Muscle of back (tissue), 11 donors: ENCODE results near the gene RAP1GAP. TPM values are rescaled to one million over a fixed set of nuclear protein-coding genes. Genes with fewer than 3 reads are reported as not detected.
"Not testable (repeated sequence)": the region's sequence is repeated elsewhere in the genome, so short reads cannot be mapped to it uniquely, and the experiment has no call there.

Source experiments
- DNase-seq, 3 donors: peaks; one replicate each; pipeline versions ENCODE4 v3.0.0 to v3.0.0-alpha.2; 2013
- polyA plus RNA-seq, 10 donors: library from polyadenylated mRNA; unstranded; fragments of 120-200 nt; gene quantifications; one replicate each; pipeline ENCODE4 v1.2.1, GENCODE V29; 2013; ENCODE audit not compliant: insufficient read length in 10 of 10

Gene RAP1GAP
- polyA plus RNA-seq, 10 donors: 1.0 to 4.5 (median 1.5) TPM

- no peak for DNase-seq
These were observed 8.0 kb upstream of the RAP1GAP start for GRCh38 chr1:21677168-21677567.

- DNase-seq: no peak
These were observed 5.8 kb upstream of the RAP1GAP start for GRCh38 chr1:21674957-21675356.

GRCh38 chr1:21673853-21674252 lies 4.7 kb upstream of the RAP1GAP start:
- DNase-seq: not testable (repeated sequence)

GRCh38 chr1:21673277-21673780 lies 4.2 kb upstream of the RAP1GAP start:
- DNase-seq: peak in 2 of 3 donors; percentile 45 to 49

DNA sequence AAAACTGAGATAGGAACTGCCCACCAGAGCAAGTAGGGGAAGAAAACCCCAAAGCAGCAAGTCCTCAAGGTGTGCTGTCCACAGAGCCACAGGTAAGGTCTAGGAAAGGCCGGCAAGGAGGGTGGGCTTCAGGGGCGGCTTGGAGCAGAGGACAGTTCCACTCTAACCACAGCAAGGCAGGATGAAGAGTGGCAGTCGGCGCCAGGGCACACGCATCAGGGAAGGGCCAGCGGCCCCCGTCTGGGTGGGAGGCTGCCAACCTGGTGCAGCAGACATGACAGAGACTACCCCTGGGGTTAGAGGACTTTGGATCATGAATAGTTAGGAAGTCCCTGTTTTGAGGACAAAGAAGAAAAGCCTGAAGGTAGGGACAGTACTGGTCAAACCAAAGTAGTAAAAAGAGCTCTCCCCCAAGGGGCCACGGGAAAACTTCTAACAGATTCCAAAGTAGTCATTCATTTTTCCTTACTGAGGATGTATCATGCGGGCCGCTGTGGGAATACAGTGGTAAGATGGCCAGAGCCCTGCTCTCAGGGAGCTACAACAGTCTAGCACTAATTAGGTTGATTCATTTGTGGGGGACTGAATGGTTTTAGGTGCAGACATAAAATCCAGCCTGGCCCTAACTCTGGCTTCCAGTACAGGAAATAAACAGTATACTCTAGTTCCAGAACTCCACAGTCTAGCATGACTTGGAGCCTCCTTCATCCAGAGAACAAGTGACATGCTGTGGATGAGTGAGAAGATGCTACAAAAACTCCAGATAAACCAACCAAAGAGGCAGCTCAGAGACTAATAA lies 3.5 kb upstream of the RAP1GAP start:
- peak in 1 of 3 donors; percentile 19 for DNase-seq

DNA sequence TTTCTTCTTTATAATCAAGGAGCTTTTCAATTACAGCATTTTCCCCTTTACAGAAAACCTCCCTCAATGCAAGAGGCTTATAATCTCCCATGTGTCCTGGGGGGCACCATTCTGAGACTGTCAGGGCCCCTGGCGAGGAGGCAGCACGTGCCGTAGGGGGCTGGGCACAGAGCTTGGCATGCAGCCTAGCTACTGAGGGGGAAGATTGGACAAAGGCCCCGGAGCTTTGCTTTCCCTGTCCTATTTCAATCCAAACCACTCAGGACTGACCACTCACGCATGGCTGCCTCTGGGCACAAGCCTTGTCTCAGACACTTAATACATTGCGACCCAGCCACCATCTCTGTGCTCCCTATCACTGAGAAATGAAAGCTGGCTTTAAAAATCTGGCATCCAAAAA lies 2.8 kb upstream of the RAP1GAP start:
- no peak for DNase-seq

DNA sequence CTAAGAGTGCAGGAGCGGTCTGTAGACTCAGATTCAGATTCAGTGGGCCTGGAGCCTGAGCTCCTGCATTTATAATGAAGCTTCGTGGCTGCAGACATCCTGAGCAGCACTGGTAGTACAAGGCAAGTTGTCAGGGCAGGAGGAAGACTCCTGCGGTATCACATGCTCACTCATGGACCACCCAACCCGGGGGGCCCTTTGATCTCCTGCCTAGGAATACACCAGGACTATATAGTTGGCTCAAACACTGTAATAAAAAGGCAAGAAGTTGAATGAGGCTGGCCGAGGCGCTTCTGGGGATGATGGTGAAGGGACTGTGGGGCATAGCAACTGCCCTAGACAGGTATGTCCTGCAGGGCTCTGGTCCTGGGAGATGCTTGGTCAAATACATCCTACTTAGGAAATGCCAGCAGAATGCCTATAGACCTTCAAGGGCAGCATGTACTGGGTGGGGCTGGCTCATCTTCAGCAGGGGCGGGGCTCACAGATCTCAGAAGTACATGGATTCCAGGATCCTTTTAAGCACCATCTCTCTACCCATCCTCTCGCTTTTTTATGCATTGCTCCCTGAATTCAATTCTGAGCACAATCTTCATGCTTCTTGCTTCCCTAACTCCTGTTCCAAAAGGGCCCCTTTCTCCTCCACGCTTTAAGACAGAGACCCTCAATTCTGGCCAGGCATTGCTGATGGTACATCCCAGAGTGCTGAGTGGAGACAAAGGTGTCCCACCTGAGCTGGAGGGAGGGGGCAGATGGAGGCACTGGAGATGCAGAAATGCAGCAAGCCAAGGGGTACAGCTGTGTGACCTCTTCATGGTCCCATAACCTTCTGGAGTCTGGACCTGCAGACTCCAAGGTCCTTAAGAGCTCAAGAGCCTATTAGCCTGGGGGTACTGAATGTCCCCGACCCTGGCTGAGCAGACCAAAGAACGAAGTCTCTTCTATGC lies 2.1 kb upstream of the RAP1GAP start:
- no peak for DNase-seq

- no peak for DNase-seq
These were observed 1.1 kb upstream of the RAP1GAP start for GRCh38 chr1:21670059-21670881.

DNA sequence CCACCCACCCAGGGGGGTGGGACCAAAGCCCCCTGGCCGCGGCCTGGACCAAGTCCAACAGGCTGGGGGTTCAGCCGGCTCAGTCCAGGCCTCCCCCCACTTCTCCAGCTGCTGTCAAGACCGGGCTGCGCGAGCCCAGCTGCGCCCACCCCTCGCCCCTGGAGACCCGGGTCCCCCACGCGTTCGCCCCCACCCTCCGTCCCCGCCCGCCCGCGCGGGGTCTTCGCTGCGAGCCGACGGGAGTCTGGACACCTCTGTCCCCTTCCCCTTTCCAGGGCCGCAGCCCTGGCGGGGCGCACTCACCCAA lies 253 bp downstream of the RAP1GAP start:
- no peak for DNase-seq

- DNase-seq: no peak
These were observed 766 bp downstream of the RAP1GAP start for GRCh38 chr1:21668232-21668950.

- no peak for DNase-seq
These were observed 1.6 kb downstream of the RAP1GAP start for GRCh38 chr1:21667348-21668231.

GRCh38 chr1:21666576-21667320 lies 2.4 kb downstream of the RAP1GAP start:
- no peak for DNase-seq

DNA sequence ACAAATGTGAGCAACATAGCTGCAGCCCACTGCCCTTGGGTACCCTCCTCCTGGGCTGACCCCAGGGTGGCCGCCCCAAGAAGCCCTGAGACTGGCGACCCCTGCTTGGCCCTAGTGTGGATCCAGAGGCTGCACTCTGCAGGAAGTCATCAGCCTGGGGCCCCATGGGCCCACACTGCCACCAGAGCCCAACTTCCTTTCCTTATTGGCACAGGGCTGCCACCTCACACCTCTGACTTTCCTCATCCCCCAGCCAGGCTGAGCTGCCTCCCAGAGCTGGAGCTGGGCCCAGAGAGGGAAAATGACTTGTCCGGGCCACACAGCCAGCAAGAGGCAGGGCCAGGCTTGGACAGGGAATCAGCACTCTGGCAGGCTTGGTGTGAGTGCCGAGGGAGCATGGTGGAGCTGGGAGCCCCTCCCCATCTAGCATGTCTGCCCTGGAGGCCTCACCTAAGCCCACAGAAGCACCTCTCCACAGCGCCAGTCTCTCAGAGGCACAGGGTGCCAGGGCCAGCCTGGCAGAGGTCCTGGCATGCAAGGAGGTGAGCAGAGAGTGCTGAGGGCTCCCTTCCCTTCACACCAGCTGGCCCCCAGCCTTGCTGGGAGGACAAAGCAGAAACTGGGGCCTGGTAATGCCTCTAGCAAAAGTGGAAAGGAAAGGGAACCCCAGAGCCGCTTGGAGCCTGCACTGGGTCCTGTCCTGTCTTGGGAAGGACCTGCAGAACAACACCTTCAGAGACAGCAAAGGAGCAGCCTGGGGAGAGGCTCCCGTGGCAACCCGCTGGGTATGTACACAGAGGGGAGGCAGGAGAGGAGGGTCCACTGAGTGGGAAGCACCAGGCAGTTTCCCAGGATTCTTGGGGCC lies 3.2 kb downstream of the RAP1GAP start:
- no peak for DNase-seq

DNA sequence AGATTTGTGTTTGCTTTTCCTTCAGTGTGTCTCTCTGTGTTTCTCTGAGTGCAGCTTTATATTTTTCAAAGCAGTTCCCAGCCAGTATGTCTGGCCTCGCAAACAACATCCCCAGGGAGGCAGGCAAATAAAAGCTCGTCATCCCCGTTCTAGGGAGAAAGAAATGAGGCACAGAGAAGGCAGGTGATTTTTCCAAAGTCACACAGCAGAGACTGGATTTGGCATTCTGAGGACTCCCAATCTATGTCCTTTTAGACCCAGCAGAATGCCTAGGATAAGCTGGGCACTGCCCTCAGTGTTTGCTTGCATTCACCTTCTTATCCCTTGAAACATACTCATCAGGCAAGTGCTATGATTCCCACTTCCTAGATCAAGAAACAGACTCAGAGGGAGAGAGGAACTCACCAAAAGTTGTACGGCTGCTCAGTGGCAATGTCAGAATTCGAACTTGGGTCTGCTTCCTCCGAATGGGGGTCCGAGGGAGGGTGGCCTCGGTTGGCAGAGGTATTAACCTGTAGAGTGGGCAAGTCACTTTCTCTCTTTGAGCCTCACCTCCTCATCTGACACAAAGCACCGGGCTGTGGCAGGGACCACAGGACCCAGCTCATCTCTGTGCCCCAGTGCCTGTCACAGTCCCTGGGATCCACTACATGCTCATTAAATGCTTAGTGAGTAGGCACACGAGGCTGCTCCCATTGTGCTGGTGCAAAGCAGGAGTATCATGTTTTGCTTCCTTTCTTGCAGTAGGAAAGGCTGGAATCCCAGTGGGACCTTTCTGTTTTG lies 4.2 kb downstream of the RAP1GAP start:
- DNase-seq: no peak

DNA sequence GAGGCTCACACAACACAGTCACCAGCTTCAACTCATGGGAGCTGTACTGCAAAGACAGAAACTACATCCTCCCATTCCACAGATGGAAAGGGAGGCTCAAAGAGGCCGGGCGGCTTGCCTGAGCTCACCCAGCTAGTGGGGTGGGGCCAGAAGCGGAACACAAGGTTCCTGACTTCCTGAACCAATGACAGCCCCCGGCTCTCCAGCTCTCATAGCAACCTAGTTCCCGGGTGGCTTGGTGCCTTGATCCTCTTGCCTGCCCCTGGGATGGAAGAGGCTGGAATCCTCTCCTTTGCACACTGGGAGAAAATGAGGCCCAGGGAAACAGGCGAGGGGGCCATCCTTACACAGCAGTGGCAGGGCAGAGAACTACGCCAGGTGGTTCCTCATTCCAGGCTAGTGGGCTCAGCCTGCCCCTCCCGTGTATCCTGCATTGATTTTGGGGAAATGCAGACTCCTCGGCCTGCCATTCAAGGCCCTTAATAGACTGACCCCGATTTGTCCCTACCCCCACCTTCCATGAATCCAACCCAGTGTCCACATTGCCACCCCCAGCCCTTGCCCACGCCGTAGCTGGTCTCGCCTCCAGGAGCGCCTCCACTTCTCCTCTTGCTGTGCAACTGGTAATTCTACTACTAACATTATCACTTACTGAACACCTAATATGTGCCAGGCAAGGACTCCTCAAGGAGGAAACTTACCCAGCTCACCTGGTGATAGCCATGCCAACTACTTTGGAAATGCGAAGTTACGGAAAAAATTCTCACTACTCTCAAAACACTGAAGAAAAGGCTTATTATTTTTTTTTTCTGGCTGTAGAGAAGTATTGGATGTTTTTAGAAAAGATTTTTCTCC lies 5.0 kb downstream of the RAP1GAP start:
- DNase-seq: no peak

GRCh38 chr1:21663248-21663950 lies 5.8 kb downstream of the RAP1GAP start:
- no peak for DNase-seq
